Neural crest cell (in vitro differentiated cells): ENCODE measurements around the gene DHX35. TPM values are rescaled to one million over a fixed set of nuclear protein-coding genes. Genes with fewer than 3 reads are reported as not detected.

Experiments
- DNase-seq: peaks from one replicate; pipeline ENCODE4 v3.0.0; 2021; ENCODE audit warnings: low read depth, mixed read lengths, low spot score
- H3K27ac Mint-ChIP-seq: one replicate; pipeline ENCODE4 v1.8.0; 2021; ENCODE audit warnings: mild to moderate bottlenecking, mixed read lengths; ENCODE audit not compliant: unreplicated experiment
- H3K27me3 Mint-ChIP-seq: 2 replicates; pipeline ENCODE4 v1.8.0; 2021; ENCODE audit warnings: low read depth, mild to moderate bottlenecking, mixed read lengths
- H3K36me3 Mint-ChIP-seq: 2 replicates; pipeline ENCODE4 v1.8.0; 2021; ENCODE audit warnings: low read depth, mild to moderate bottlenecking, mixed read lengths
- H3K4me1 Mint-ChIP-seq: 2 replicates; pipeline ENCODE4 v1.8.0; 2021; ENCODE audit warnings: mixed read lengths
- H3K4me3 Mint-ChIP-seq: one replicate; pipeline ENCODE4 v1.8.0; 2021; ENCODE audit warnings: mild to moderate bottlenecking, mixed read lengths
- H3K9me3 Mint-ChIP-seq: 2 replicates; pipeline ENCODE4 v1.8.0; 2021; ENCODE audit warnings: mixed read lengths
- total RNA-seq: library from RNA; stranded (reverse); gene quantifications from 2 replicates; pipeline ENCODE4 v1.2.1, GENCODE V29; 2021
- TF ChIP-seq, protein P1 (sequence below): fragments of 200-600 bp; sonication (generic); conservative IDR thresholded peaks from 2 replicates; pipeline ENCODE4 v1.5.0; 2021; ENCODE audit warnings: antibody characterized with exemption, mild to moderate bottlenecking

DHX35 gene
- total RNA-seq, 1 donor from 2014 or later, result 22.8 TPM

DNA sequence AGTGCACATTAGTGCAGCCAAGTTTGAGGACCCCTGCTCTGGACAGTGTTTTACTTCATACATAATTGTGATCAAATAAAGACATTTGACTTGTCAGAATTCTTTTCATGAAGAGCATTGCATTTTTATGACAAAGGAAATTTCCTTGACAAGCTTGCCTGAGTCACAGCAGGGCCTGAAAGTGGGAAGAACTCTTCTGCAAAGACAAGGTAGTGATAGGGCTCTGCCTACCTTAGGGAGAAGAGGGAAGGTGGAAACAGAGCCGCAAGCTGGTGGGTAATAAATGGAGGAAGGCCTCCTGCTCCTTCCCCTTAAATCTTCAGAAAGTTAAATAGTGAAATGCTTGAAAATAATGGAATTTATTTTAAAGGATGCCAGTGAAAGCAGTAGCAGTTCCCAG lies 118.2 kb downstream of the DHX35 start:
- DNase-seq, result no peak
- TF ChIP-seq, protein P1, sequence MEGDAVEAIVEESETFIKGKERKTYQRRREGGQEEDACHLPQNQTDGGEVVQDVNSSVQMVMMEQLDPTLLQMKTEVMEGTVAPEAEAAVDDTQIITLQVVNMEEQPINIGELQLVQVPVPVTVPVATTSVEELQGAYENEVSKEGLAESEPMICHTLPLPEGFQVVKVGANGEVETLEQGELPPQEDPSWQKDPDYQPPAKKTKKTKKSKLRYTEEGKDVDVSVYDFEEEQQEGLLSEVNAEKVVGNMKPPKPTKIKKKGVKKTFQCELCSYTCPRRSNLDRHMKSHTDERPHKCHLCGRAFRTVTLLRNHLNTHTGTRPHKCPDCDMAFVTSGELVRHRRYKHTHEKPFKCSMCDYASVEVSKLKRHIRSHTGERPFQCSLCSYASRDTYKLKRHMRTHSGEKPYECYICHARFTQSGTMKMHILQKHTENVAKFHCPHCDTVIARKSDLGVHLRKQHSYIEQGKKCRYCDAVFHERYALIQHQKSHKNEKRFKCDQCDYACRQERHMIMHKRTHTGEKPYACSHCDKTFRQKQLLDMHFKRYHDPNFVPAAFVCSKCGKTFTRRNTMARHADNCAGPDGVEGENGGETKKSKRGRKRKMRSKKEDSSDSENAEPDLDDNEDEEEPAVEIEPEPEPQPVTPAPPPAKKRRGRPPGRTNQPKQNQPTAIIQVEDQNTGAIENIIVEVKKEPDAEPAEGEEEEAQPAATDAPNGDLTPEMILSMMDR, result no peak
- Mint-ChIP-seq H3K27me3 (peaks cover 25% of the 10 kb centered on the region), H3K9me3 (no peaks in the 10 kb centered on the region), H3K36me3 (no peaks in the 10 kb centered on the region), H3K4me3 (no peak overlapping the region), H3K4me1 (no peaks in the 10 kb centered on the region), H3K27ac (no peak overlapping the region)

DNA sequence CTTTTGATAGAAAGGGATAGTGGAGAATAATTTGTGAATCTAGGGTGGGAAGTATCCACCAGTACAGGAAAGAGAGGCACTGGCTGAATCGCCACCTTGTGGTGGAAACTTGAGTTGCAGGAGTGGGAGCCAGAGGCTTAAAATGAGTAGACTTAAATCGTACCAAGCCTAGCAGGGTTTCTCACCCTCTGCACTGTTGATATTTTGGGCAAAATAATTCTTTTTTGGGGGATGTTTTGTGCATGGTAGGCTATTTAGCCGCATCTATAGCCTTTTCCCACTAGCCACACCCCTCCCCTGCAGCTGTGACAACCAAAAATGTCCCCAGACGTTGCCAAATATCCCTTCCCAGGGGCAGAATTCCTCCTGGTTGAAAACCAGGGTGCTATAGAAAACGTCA lies 119.1 kb downstream of the DHX35 start:
- peak; percentile 93 for DNase-seq
- Mint-ChIP-seq H3K27ac (no peak overlapping the region), H3K27me3 (peaks cover 20% of the 10 kb centered on the region), H3K4me1 (no peaks in the 10 kb centered on the region), H3K9me3 (no peaks in the 10 kb centered on the region), H3K4me3 (no peak overlapping the region), H3K36me3 (no peaks in the 10 kb centered on the region)
- TF ChIP-seq, protein P1, result peak; percentile 91

DNA sequence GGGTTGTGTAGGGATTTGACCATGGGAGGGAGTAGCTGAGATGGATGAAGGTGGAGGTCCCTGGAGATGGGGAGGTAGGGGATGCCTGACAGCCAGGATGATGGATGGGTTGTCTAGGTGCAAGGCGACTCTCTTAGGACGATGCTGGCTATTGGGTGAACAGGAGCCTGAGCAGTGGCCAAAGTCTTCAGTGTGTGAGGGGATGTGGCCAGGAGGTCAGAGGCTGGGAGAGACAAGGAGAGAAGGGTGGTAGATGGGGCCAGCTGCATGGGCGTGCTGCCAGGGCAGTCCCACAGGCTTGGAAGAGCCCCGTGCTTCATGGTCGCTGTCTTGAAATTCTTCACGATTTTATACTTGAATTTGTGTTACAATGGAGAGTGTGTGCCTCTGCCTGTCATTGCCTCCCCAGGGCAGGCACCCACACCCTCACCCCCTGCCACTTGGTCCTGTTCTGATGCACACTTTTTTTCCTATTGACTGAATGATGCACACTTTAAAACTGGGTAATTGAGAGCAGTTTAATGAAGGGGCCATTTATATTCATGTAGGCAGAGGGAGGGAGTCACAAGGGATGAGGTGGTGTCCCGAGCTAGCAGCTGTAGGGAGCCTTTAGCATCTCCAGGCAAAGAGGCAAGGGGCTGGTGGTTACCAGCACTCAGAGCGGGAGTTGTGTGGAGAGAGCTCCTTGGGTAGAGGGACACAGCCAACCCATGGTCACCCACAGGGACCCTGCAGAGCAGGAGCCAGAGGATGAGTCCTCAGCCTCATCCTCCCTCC lies 120.7 kb downstream of the DHX35 start:
- Mint-ChIP-seq H3K9me3 (no peaks in the 10 kb centered on the region), H3K4me1 (no peaks in the 10 kb centered on the region), H3K27me3 (peaks cover 20% of the 10 kb centered on the region), H3K27ac (no peak overlapping the region), H3K36me3 (no peaks in the 10 kb centered on the region), H3K4me3 (no peak overlapping the region)
- TF ChIP-seq, protein P1, result no peak
- DNase-seq, result no peak

DNA sequence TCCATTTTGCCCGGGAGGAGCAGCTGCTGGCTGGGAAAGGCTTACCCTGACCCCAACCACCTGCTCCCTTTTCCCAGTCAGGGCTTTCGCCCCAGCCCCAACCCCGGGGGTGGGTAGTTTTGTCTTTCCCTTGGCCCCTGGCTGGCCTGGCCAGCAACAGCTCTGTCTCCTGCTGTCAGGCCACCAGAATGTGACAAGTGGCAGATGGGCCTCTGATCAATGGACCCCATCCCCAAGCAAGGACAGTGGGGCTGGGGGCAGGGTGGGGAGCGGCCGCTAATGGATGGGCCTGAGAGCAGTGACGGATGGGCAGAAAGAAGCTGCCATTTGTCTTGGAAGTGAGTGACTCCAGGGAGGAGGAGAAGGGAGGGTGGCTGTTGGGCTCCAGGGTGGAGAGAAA lies 121.6 kb downstream of the DHX35 start:
- Mint-ChIP-seq H3K27me3 (peaks cover 20% of the 10 kb centered on the region), H3K27ac (no peak overlapping the region), H3K4me3 (no peak overlapping the region), H3K9me3 (peaks cover 1% of the 10 kb centered on the region), H3K4me1 (peaks cover 2% of the 10 kb centered on the region), H3K36me3 (no peaks in the 10 kb centered on the region)
- TF ChIP-seq, protein P1, result no peak
- DNase-seq, result no peak

DNA sequence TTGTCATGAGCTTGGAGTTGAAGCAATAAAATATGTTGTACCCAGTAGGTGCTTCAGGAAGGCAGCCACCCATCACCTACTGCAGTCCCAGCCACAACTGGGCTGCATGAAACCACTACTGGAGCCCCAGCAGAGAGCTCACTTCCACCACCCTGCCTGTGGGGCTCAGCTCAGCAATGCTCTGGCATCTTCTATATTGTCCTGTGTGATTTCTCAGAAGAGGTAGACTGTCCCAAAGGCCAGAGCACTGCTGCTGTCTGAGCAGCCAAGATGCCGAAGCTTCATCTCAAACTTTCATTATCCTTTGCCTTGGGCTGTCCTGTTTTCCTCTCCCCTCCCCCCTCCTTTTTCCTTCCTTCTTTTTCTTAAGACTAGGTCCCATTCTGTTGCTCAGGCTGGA lies 126.9 kb downstream of the DHX35 start:
- no peak for DNase-seq
- Mint-ChIP-seq H3K27me3 (peaks cover 3% of the 10 kb centered on the region), H3K9me3 (peaks cover 2% of the 10 kb centered on the region), H3K27ac (no peak overlapping the region), H3K4me3 (no peak overlapping the region), H3K36me3 (no peaks in the 10 kb centered on the region), H3K4me1 (peaks cover 14% of the 10 kb centered on the region)
- TF ChIP-seq, protein P1, result no peak

Other genes starting within 250 kb of the DHX35 start
- 0.09 and 0.16 TPM in 2 replicates for gene SLC32A1, start 237.9 kb upstream of the DHX35 start, total RNA-seq
- gene ACTR5, start 213.9 kb upstream of the DHX35 start, total RNA-seq, result 14.3 and 14.9 TPM in 2 replicates
- 0.30 and 0.57 TPM in 2 replicates for gene PPP1R16B, start 156.6 kb upstream of the DHX35 start, total RNA-seq
- gene FAM83D, start 35.9 kb upstream of the DHX35 start, total RNA-seq, result 37.9 and 38.6 TPM in 2 replicates